Nephron (organoid): ENCODE data around the gene SH3BP5.

Experiments used
- H3K27ac Mint-ChIP-seq, 3 experiments: 2 replicates each; pipeline ENCODE4 v1.8.0; 2020; ENCODE audit warnings: mixed read lengths in 3 of 3, mild to moderate bottlenecking in 2 of 3, moderate library complexity in 1 of 3
- H3K27me3 Mint-ChIP-seq: 2 replicates; pipeline ENCODE4 v1.8.0; 2021; ENCODE audit warnings: low read depth, mild to moderate bottlenecking, moderate library complexity, mixed read lengths
- H3K36me3 Mint-ChIP-seq: 2 replicates; pipeline ENCODE4 v1.8.0; 2020; ENCODE audit warnings: low read depth, mixed read lengths
- H3K4me1 Mint-ChIP-seq: 2 replicates; pipeline ENCODE4 v1.8.0; 2020; ENCODE audit warnings: mixed read lengths
- H3K4me3 Mint-ChIP-seq, 3 experiments: 2 replicates each; pipeline ENCODE4 v1.8.0; 2020; ENCODE audit warnings: mild to moderate bottlenecking in 3 of 3, mixed read lengths in 3 of 3, moderate library complexity in 2 of 3
- H3K9me3 Mint-ChIP-seq: 2 replicates; pipeline ENCODE4 v1.8.0; 2020; ENCODE audit warnings: mixed read lengths
- CTCF ChIP-seq, 3 experiments: fragments of 200-600 bp; sonication (generic); IDR thresholded peaks; one replicate each; pipeline ENCODE4 v1.5.0; 2021; ENCODE audit warnings: antibody characterized with exemption in 3 of 3; ENCODE audit not compliant: unreplicated experiment in 3 of 3

Gene SH3BP5

GRCh38 chr3:15297608-15298350 lies 34.6 kb downstream of the SH3BP5 start:
- no peaks in the 10 kb centered on the region for H3K9me3 Mint-ChIP-seq
- peaks cover 3% of the 10 kb centered on the region for H3K27me3 Mint-ChIP-seq
- peaks cover 30% of the 10 kb centered on the region for H3K4me1 Mint-ChIP-seq
- peak overlapping the region in 1 of 3 experiments; percentile 0 for H3K27ac Mint-ChIP-seq
- no peak for TF ChIP-seq CTCF (IDR thresholded peaks at IDR 0.05; ENCODE audit: unreplicated experiment in 3 of 3)
- H3K4me3 Mint-ChIP-seq, result no peak overlapping the region
- peaks cover 29% of the 10 kb centered on the region for H3K36me3 Mint-ChIP-seq

GRCh38 chr3:15295506-15295905 lies 36.9 kb downstream of the SH3BP5 start:
- TF ChIP-seq CTCF (IDR thresholded peaks at IDR 0.05; ENCODE audit: unreplicated experiment in 3 of 3), result no peak
- H3K27ac Mint-ChIP-seq, result peak overlapping the region in 1 of 3 experiments; percentile 38
- peaks cover 14% of the 10 kb centered on the region for H3K36me3 Mint-ChIP-seq
- H3K4me1 Mint-ChIP-seq, result peaks cover 40% of the 10 kb centered on the region
- H3K9me3 Mint-ChIP-seq, result no peaks in the 10 kb centered on the region
- H3K27me3 Mint-ChIP-seq, result no peaks in the 10 kb centered on the region
- H3K4me3 Mint-ChIP-seq, result no peak overlapping the region

GRCh38 chr3:15294929-15295328 lies 37.5 kb downstream of the SH3BP5 start:
- TF ChIP-seq CTCF (IDR thresholded peaks at IDR 0.05; ENCODE audit: unreplicated experiment in 3 of 3), result no peak
- Mint-ChIP-seq H3K36me3 (peaks cover 9% of the 10 kb centered on the region), H3K4me3 (no peak overlapping the region), H3K27ac (peak overlapping the region; percentile 38 to 75 (median 45)), H3K4me1 (peaks cover 40% of the 10 kb centered on the region), H3K27me3 (no peaks in the 10 kb centered on the region), H3K9me3 (no peaks in the 10 kb centered on the region)

- H3K27ac Mint-ChIP-seq, result peak overlapping the region; percentile 31 to 81 (median 61)
- peaks cover 51% of the 10 kb centered on the region for H3K4me1 Mint-ChIP-seq
- no peaks in the 10 kb centered on the region for H3K9me3 Mint-ChIP-seq
- H3K27me3 Mint-ChIP-seq, result no peaks in the 10 kb centered on the region
- peaks cover 13% of the 10 kb centered on the region for H3K36me3 Mint-ChIP-seq
- H3K4me3 Mint-ChIP-seq, result no peak overlapping the region
- no peak for TF ChIP-seq CTCF (IDR thresholded peaks at IDR 0.05; ENCODE audit: unreplicated experiment in 3 of 3)
Observed at GRCh38 chr3:15292765-15293522, 39.4 kb downstream of the SH3BP5 start.

GRCh38 chr3:15291589-15292541 lies 40.5 kb downstream of the SH3BP5 start:
- no peaks in the 10 kb centered on the region for H3K9me3 Mint-ChIP-seq

More at GRCh38 chr3:15291589-15292541, 40.5 kb downstream of the SH3BP5 start:
- no peak overlapping the region for H3K4me3 Mint-ChIP-seq
- H3K27ac Mint-ChIP-seq, result peak overlapping the region; percentile 12 to 80 (median 79)
- no peak for TF ChIP-seq CTCF (IDR thresholded peaks at IDR 0.05; ENCODE audit: unreplicated experiment in 3 of 3)
- H3K4me1 Mint-ChIP-seq, result peaks cover 54% of the 10 kb centered on the region
- H3K27me3 Mint-ChIP-seq, result no peaks in the 10 kb centered on the region
- H3K36me3 Mint-ChIP-seq, result peaks cover 9% of the 10 kb centered on the region
